ENCODE data around the gene SMAD9. TPM values are rescaled to one million over a fixed set of nuclear protein-coding genes. Genes with fewer than 3 reads are reported as not detected.

The SMAD9 gene
- total and polyA plus RNA-seq, 2 of the 13 experiments (the other 11 are each of a cell fraction or from before 2014, with no cell fraction given) = 4.2 to 7.7 TPM

GRCh38 chr13:36848199-36848982 is 71.6 kb downstream of the SMAD9 start:
- POLR2A ChIA-PET = interaction anchor here (0.7 kb wide), 1 partner anchor 152 kb away, joined by 3 read pairs; the partner anchor contains the start of gene EXOSC8
- CTCF ChIA-PET (ENCODE audit: low intra/inter-chr PET ratio, low total read pairs) = no interaction called here
- WGBS (ENCODE audit: low lambda C conversion rate) = 91% methylated on average over 3 of the region's 6 CpGs
- TF ChIP-seq KLF6 (CRISPR knock-in tag; IDR thresholded peaks at IDR 0.05) (no peak), POLR2AphosphoS2 (IDR thresholded peaks at IDR 0.05; ENCODE audit: low read depth, low read length) (no peak), FOXK1 (CRISPR knock-in tag; IDR thresholded peaks at IDR 0.05; ENCODE audit: borderline replicate concordance, low read depth) (no peak), CTCF (CRISPR knock-in tag; IDR thresholded peaks at IDR 0.05) (peak; percentile 55), ZNF644 (CRISPR knock-in tag; IDR thresholded peaks at IDR 0.05; ENCODE audit: low read depth) (0 out of 2 replicates have a peak, but pooled peaks have one; percentile 26), ZNF7 (CRISPR knock-in tag; IDR thresholded peaks at IDR 0.05) (no peak), ELF4 (CRISPR knock-in tag; IDR thresholded peaks at IDR 0.05; ENCODE audit: borderline replicate concordance) (no peak), FOXP4 (CRISPR knock-in tag; IDR thresholded peaks at IDR 0.05) (no peak), ZNF574 (CRISPR knock-in tag; IDR thresholded peaks at IDR 0.05) (no peak), JUN (CRISPR knock-in tag; IDR thresholded peaks at IDR 0.05) (no peak), FOXJ3 (CRISPR knock-in tag; IDR thresholded peaks at IDR 0.05; ENCODE audit: borderline replicate concordance) (no peak), MAF1 (CRISPR knock-in tag; IDR thresholded peaks at IDR 0.05; ENCODE audit: borderline replicate concordance) (no peak), CREM (IDR thresholded peaks at IDR 0.05) (no peak), CREM (CRISPR knock-in tag; IDR thresholded peaks at IDR 0.05) (no peak), HIVEP1 (CRISPR knock-in tag; IDR thresholded peaks at IDR 0.05) (no peak), ZNF775 (CRISPR knock-in tag; IDR thresholded peaks at IDR 0.05; ENCODE audit: borderline replicate concordance) (no peak), SATB2 (CRISPR knock-in tag; IDR thresholded peaks at IDR 0.05) (no peak), HMG20A (CRISPR knock-in tag; IDR thresholded peaks at IDR 0.05; ENCODE audit: borderline replicate concordance) (no peak)

More at GRCh38 chr13:36848199-36848982, 71.6 kb downstream of the SMAD9 start:
- peaks cover 3 to 16% of the 10 kb centered on the region in 2 experiments for H3K36me3 ChIP-seq (replicated peaks in 1 of 2; ENCODE audit: control insufficient read depth in 1 of 2, insufficient read depth in 2 of 2, low read length in 2 of 2)
- H3K4me3 ChIP-seq (replicated peaks in 1 of 3; ENCODE audit: insufficient read depth in 1 of 3, low read depth in 2 of 3, low read length in 3 of 3) = no peak overlapping the region
- H4K20me1 ChIP-seq (ENCODE audit: insufficient read depth, low read length) = no peaks in the 10 kb centered on the region
- in situ Hi-C loops (cut with HindIII; ENCODE audit: extremely low pct_ligation_motif_present, low pct_unique_long_range_greater_than_20kb) = no loop called here
- intact Hi-C loops (cut with micrococcal nuclease; ENCODE audit: unreplicated experiment) = no loop called here
- no peaks in the 10 kb centered on the region for H3K79me2 ChIP-seq (ENCODE audit: insufficient read depth, low read length)
- no peak overlapping the region for H3K27ac ChIP-seq (ENCODE audit: extremely low read length, insufficient read depth, low read length)
- no peaks in the 10 kb centered on the region for H3K4me1 ChIP-seq (ENCODE audit: insufficient read depth, low read length)
- H2AFZ ChIP-seq (ENCODE audit: low read length) = no peak overlapping the region
- no peaks in the 10 kb centered on the region for H3K27me3 ChIP-seq (ENCODE audit: control insufficient read depth in 1 of 2, insufficient read depth in 2 of 2, low read length in 2 of 2)
- H3K4me2 ChIP-seq (ENCODE audit: low read depth, low read length) = no peak overlapping the region
- no peak for DNase-seq (ENCODE audit: low spot score)
- ATAC-seq = peak; percentile 74
- no TSS peak for BruUV-seq (replicated peaks)
- no peaks in the 10 kb centered on the region for H3K9me3 ChIP-seq (ENCODE audit: low read length)
- no peak for FAIRE-seq
- no peak overlapping the region for H3K9ac ChIP-seq (ENCODE audit: insufficient read depth, low read depth, low read length)

Data from HepG2 (cell line).